ENCODE measurements around the gene ITGB7. TPM values are rescaled to one million over a fixed set of nuclear protein-coding genes. Genes with fewer than 3 reads are reported as not detected.

The ITGB7 gene
- total and polyA plus RNA-seq, 2 of the 4 experiments (the other 2 are of a cell fraction): 0.18 to 0.44 TPM

- Histone ChIP-seq H2BK20ac (ENCODE audit: low read depth, low read length) (no peak overlapping the region), H2AK5ac (ENCODE audit: low read depth, low read length) (no peak overlapping the region; the same call in 1 of the 2 replicates), H3K9me3 (ENCODE audit: control insufficient read depth, insufficient read depth, low read length) (no peaks in the 10 kb centered on the region), H3K4me3 (ENCODE audit: insufficient read depth, low read depth, low read length) (no peak overlapping the region), H2BK15ac (ENCODE audit: low read depth, low read length) (no peak overlapping the region), H2BK120ac (ENCODE audit: low read depth, low read length) (no peak overlapping the region), H4K5ac (ENCODE audit: low read depth, low read length) (no peak overlapping the region), H4K8ac (ENCODE audit: low read depth in 2 of 2, low read length in 2 of 2) (no peak overlapping the region), H3K14ac (replicated peaks; ENCODE audit: low read depth, low read length) (no peak overlapping the region), H3K79me1 (ENCODE audit: low read depth in 1 of 2, low read length in 2 of 2) (peaks cover 0 to 40% of the 10 kb centered on the region in 2 experiments; a peak in 2 of 4 replicates), H2AK9ac (replicated peaks; ENCODE audit: low read depth, low read length, poor library complexity) (no peak overlapping the region), H3K36me3 (ENCODE audit: control insufficient read depth, insufficient read depth, low read length) (peaks cover 4% of the 10 kb centered on the region; the same call in 1 of the 2 replicates), H2BK5ac (ENCODE audit: low read depth, low read length, poor library complexity, severe bottlenecking) (no peak overlapping the region), H3K4me2 (ENCODE audit: low read depth, low read length) (no peak overlapping the region), H2AFZ (replicated peaks; ENCODE audit: low read length, poor library complexity) (no peak overlapping the region), H3K27me3 (ENCODE audit: control insufficient read depth, insufficient read depth, low read length) (no peaks in the 10 kb centered on the region), H4K20me1 (ENCODE audit: insufficient read depth, low read length) (no peaks in the 10 kb centered on the region; the same call in 1 of the 2 replicates), H3K23ac (ENCODE audit: low read depth, low read length) (no peak overlapping the region), H3K4me1 (ENCODE audit: control insufficient read depth, insufficient read depth, low read length) (peaks cover 32% of the 10 kb centered on the region), H3K27ac (ENCODE audit: insufficient read depth, low read length) (no peak overlapping the region), H3K9ac (ENCODE audit: low read depth, low read length) (no peak overlapping the region), H4K91ac (ENCODE audit: insufficient read depth, low read depth, low read length) (no peak overlapping the region), H3K18ac (ENCODE audit: low read depth, low read length) (no peak overlapping the region), H3K4ac (ENCODE audit: low read depth, low read length) (no peak overlapping the region), H3K56ac (ENCODE audit: extremely low read depth, insufficient read depth, low read length) (no peak overlapping the region), H3K9me1 (ENCODE audit: insufficient read depth, low read length) (peaks cover 28% of the 10 kb centered on the region)
- dilution Hi-C loops (cut with HindIII; ENCODE audit: low sequenced_read_pairs, unreplicated experiment): no loop called here
- in situ Hi-C loops (cut with MboI; ENCODE audit: low sequenced_read_pairs): no loop called here
- ChIA-PET POLR2A (ENCODE audit: unreplicated experiment) (no interaction called here), CTCF (no interaction called here)
- intact Hi-C loops (cut with micrococcal nuclease): no loop called here
- no TSS peak for BruUV-seq (replicated peaks)
- no CpG with 5 or more reads among the region's 10 CpGs for WGBS, 2 experiments (ENCODE audit: extremely low coverage in 2 of 2, insufficient read length in 1 of 2)
- no peak for ATAC-seq (ENCODE audit: low read depth)
- TF ChIP-seq CEBPB (IDR thresholded peaks at IDR 0.05; ENCODE audit: low read depth, low read length) (no peak), USF2 (IDR thresholded peaks at IDR 0.05; ENCODE audit: low read depth, low read length) (no peak), RAD21 (IDR thresholded peaks at IDR 0.05; ENCODE audit: low read length) (no peak), RFX5 (IDR thresholded peaks at IDR 0.05; ENCODE audit: low read depth, low read length) (no peak), SMC3 (IDR thresholded peaks at IDR 0.05; ENCODE audit: low read depth, low read length) (no peak), MAZ (IDR thresholded peaks at IDR 0.05; ENCODE audit: borderline replicate concordance, low read depth, low read length) (no peak), NFE2L2 (IDR thresholded peaks at IDR 0.05; ENCODE audit: low read depth, low read length) (no peak)
- DNase-seq: no peak
Observed at GRCh38 chr12:53225635-53226424, 18.8 kb upstream of the ITGB7 start.
